G401 (cell line): ENCODE results near the gene MPP3. TPM values are rescaled to one million over a fixed set of nuclear protein-coding genes. Genes with fewer than 3 reads are reported as not detected.

ENCODE experiments used
- DNase-seq: peaks from one replicate; pipeline ENCODE4 v3.0.0-alpha.2; 2015; ENCODE audit warnings: low spot score
- in situ Hi-C: cut with HindIII; loops from 2 replicates; pipeline ENCODE4 v1.10.0; 2016; ENCODE audit warnings: low sequenced_read_pairs, mixed read lengths
- total RNA-seq: library from RNA; depleted of rRNA; stranded (reverse); fragments of >200 nt; shearing (Covaris generic); gene quantifications from 2 replicates; pipeline ENCODE4 v1.2.3, GENCODE V29; 2014

Gene MPP3
- total RNA-seq, 1 experiment from 2014 or later = 2.1 TPM

GRCh38 chr17:43787728-43788127 lies 45.2 kb downstream of the MPP3 start:
- in situ Hi-C loops = no loop called here
- DNase-seq = no peak

- in situ Hi-C loops = no loop called here
- no peak for DNase-seq
Measured at GRCh38 chr17:43784628-43785101, 48.3 kb downstream of the MPP3 start.

GRCh38 chr17:43784068-43784467 lies 48.9 kb downstream of the MPP3 start:
- in situ Hi-C loops = no loop called here

GRCh38 chr17:43782913-43783680 lies 49.8 kb downstream of the MPP3 start:
- in situ Hi-C loops = no loop called here

More at GRCh38 chr17:43784068-43784467, 48.9 kb downstream of the MPP3 start:
- DNase-seq = no peak

GRCh38 chr17:43780135-43780534 lies 52.8 kb downstream of the MPP3 start, which contains the start of gene CFAP97D1:
CFAP97D1 (plus strand) TSS chr17:43780435; CDS start chr17:43780463, 28 bp downstream.
- DNase-seq = no peak

More at GRCh38 chr17:43782913-43783680, 49.8 kb downstream of the MPP3 start:
- no peak for DNase-seq

GRCh38 chr17:43779145-43780125 lies 53.5 kb downstream of the MPP3 start:
- in situ Hi-C loops = no loop called here
- DNase-seq = no peak

More at GRCh38 chr17:43780135-43780534, 52.8 kb downstream of the MPP3 start, which contains the start of gene CFAP97D1:
- in situ Hi-C loops = no loop called here

GRCh38 chr17:43778337-43779144 lies 54.4 kb downstream of the MPP3 start, which contains the start of gene DUSP3:
DUSP3 (minus strand) TSS chr17:43778977; CDS start chr17:43778924, 53 bp downstream.
- peak; percentile 92 for DNase-seq
- in situ Hi-C loops = no loop called here

GRCh38 chr17:43774304-43775250 lies 58.4 kb downstream of the MPP3 start:
- in situ Hi-C loops = no loop called here
- DNase-seq = no peak

- no peak for DNase-seq
- in situ Hi-C loops = no loop called here
Measured at GRCh38 chr17:43772877-43773648, 59.9 kb downstream of the MPP3 start.

GRCh38 chr17:43771463-43771862 lies 61.5 kb downstream of the MPP3 start:
- in situ Hi-C loops = no loop called here
- no peak for DNase-seq

- no peak for DNase-seq
- in situ Hi-C loops = no loop called here
Measured at GRCh38 chr17:43770957-43771356, 62.0 kb downstream of the MPP3 start.

- in situ Hi-C loops = loop anchor here (5.0 kb wide), 1 partner anchor 73 kb away; no protein-coding TSS in a partner anchor
- DNase-seq = no peak
Measured at GRCh38 chr17:43769859-43770258, 63.1 kb downstream of the MPP3 start.

GRCh38 chr17:43769426-43769825 lies 63.5 kb downstream of the MPP3 start:
- in situ Hi-C loops = loop anchor here (5.0 kb wide), 1 partner anchor 72 kb away; no protein-coding TSS in a partner anchor
- no peak for DNase-seq

GRCh38 chr17:43768943-43769342 lies 64.0 kb downstream of the MPP3 start:
- in situ Hi-C loops = loop anchor here (5.0 kb wide), 1 partner anchor 72 kb away; no protein-coding TSS in a partner anchor
- no peak for DNase-seq

- in situ Hi-C loops = loop anchor here (5.0 kb wide), 1 partner anchor 71 kb away; no protein-coding TSS in a partner anchor
- no peak for DNase-seq
Measured at GRCh38 chr17:43768382-43768781, 64.6 kb downstream of the MPP3 start.

GRCh38 chr17:43767713-43768059 lies 65.3 kb downstream of the MPP3 start:
- DNase-seq = no peak
- in situ Hi-C loops = loop anchor here (5.0 kb wide), 1 partner anchor 70 kb away; no protein-coding TSS in a partner anchor
